C4-2B (cell line): ENCODE measurements around the gene WASF2.
A peak's percentile ranks its signal among the peaks of the same experiment; 100 is the strongest.

Source experiments
- H3K27ac ChIP-seq: fragments of 450-650 bp; 2 replicates; pipeline ENCODE4 v1.5.1; 2017
- CTCF ChIP-seq: fragments of 450-650 bp; conservative IDR thresholded peaks from 2 replicates; pipeline ENCODE4 v1.5.1; 2017; ENCODE audit warnings: mild to moderate bottlenecking
- ZFX ChIP-seq: fragments of 450-650 bp; IDR thresholded peaks from 2 replicates; pipeline ENCODE4 v1.6.1; 2017

WASF2 gene

GRCh38 chr1:27364696-27365371, 125.1 kb downstream of the WASF2 start:
- TF ChIP-seq CTCF (no peak), ZFX (no peak)
- peak overlapping the region; percentile 82 for H3K27ac ChIP-seq

GRCh38 chr1:27363766-27364695, 125.9 kb downstream of the WASF2 start:
- no peak overlapping the region; the same call in 1 of the 2 replicates for H3K27ac ChIP-seq
- no peak; the same call in 1 of the 2 replicates for TF ChIP-seq ZFX
- no peak for TF ChIP-seq CTCF

- no peak for TF ChIP-seq CTCF
Observed at GRCh38 chr1:27361553-27361952, 128.4 kb downstream of the WASF2 start.

GRCh38 chr1:27361044-27361402, 128.9 kb downstream of the WASF2 start:
- no peak overlapping the region for H3K27ac ChIP-seq
- TF ChIP-seq ZFX (no peak), CTCF (no peak)

More at GRCh38 chr1:27361553-27361952, 128.4 kb downstream of the WASF2 start:
- H3K27ac ChIP-seq: no peak overlapping the region

- TF ChIP-seq CTCF (no peak), ZFX (no peak)
- H3K27ac ChIP-seq: no peak overlapping the region
Observed at GRCh38 chr1:27360159-27361043, 129.6 kb downstream of the WASF2 start.

GRCh38 chr1:27359822-27360158, 130.2 kb downstream of the WASF2 start:
- H3K27ac ChIP-seq: no peak overlapping the region
- TF ChIP-seq CTCF (no peak), ZFX (no peak)
